NCI-H2081 treated with DMSO at 0.1 percent for 48 hours (cell line): ENCODE results near the gene DDC.

Experiments used
- DNase-seq: peaks from one replicate; lab custom pipeline; 2025; lab: John Stamatoyannopoulos, UW

DDC gene

DNA sequence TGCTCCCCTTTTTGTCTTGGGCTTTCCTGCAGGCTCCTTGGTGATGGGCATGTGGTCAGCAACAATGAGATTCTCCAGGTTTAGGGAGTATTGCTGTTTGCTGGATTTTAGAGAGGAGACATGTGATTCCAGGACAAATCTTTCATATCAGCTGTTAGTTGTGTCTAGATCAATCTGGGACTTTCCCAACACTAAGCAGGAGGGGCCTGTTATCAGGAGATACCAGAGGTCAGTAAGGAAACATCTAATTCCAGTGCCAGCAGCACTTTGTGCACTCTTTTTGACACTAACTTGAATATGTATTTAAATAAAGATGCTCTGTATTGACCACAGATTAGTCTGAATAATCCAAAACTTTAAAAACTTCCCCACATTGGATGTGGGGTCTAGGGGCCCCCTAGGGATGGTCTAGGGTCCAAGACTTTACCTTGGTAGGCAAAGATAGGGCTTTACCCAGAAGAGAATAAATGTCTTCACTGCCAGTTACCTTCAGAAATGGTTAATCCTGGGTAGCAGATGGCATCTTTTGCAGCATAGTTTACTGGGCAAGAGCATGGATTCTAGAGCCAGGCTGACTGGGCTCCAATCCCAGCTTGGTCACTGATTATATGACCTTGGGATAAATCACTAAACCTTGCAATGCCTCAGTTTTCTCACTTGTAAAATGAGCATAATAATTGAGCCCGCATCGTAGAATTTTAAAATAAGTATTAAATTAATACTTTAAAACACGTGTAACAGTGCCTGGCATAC is 108.7 kb downstream of the DDC start:
- DNase-seq = no peak

DNA sequence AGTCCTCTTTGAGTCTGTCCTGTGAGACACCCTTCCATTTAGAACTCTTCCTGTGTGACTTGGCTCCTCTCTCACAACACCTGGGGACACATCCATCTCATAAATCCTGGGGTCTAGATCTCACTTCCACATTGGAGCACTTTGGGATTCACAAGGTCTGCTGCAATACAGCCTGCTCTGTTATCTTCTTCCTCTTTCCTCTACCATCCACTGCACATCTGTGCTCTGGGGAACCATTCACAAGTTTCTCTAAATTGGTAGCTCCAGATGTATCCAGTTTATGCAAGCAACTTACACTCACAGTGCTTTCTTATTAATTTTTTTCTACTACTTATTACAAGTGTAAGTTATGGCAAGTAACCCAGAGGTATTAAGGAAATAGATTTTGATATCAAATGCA is 109.5 kb downstream of the DDC start:
- DNase-seq = no peak

DNA sequence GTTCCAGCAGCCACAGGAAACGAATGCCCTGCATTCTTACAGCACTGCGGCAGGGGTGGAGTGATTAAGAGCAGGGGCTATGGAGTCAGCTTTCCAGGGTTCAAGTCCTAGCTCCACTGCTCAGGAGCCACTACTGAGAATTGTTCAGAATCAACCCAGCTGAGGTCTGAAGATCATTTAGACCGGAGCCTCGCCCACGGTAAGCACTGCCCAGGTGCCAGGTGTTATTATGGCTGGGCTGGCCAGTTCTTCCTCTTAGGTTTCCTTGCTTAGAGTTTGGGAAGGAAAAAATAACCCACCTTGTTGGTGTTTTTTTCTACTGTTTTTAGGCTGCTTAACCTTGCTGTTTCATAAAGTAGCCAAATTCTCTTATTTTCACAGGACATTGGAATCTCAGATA is 110.2 kb downstream of the DDC start:
- no peak for DNase-seq

DNA sequence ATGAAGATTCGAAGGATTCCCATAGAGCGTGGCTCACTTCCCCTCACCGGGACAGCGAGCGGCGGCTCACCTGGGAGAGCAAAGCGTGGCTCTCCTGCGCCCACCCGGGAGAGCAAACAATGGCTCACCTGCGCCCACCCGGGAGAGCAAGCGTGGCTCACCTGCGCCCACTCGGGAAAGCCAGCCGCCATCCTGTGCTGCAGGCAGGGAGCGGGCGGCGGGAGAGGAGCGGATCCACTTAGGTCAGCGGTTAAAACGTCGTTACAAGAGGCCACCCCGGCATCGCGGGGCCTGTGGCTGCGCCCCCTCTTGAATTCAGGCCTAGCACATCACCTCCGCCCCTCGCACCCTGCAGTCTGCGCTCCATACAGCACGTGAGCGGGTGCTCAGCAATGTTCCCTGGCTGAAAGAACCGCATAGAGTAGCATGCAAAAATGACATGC is 114.6 kb downstream of the DDC start:
- DNase-seq = no peak

DNA sequence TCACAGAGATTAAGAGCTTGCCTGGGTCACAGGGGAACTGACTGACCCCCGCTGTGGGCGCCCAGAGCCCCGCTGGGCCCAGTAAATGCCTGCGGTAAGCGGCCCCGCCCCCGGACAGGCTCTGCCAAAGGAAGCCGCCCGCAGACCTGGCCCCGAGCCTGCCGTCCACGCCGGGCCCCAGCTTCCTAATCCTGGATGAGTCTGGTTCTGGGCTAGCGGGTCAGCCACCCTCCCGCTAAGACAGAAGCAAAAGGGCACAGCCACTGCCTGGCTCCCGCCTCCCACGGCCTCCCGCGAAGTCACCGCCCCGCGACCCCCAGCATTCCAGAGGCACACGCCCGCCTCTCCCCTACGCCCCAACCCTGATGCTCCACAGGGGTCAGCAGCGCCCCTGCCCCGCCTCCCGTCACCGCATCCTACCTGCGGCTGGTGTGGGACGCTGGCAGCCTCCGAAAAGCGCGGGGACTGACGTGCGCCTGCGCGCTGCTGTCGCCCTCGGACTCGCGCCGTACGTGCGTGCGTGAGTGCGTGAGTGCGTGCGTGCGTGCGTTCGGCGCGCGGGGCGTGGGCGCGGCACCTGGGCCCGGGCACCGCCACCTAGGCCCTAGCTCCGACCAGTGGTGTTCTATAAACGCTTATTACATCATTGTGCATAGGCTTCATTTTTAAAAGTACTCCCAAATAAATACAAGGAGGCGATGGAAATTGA is 115.2 kb downstream of the DDC start, which contains the start of gene FIGNL1:
TSS of gene FIGNL1 (minus strand) at position 470 of the 709 bp plus-strand sequence. CDS start 3,063 bp downstream, outside the sequence.
- peak; percentile 28 for DNase-seq

DNA sequence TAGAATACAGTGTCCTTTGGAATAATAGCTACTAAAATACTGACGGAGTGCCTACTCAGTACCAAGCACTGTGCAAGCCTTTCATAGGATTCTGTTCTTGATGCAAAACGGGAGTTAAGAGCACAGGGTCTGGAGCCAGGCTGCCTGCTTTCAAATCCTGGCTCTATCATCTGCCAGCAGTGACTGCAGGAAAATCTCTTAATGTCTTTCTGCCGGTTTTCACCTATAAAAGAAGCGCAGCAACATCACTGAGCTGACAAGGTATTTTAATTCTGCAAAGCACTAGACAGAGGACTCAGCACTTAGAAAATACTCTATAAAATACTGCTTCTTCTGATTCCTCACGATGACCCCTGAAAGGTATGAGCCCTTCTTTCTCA is 115.7 kb downstream of the DDC start:
- DNase-seq = no peak

DNA sequence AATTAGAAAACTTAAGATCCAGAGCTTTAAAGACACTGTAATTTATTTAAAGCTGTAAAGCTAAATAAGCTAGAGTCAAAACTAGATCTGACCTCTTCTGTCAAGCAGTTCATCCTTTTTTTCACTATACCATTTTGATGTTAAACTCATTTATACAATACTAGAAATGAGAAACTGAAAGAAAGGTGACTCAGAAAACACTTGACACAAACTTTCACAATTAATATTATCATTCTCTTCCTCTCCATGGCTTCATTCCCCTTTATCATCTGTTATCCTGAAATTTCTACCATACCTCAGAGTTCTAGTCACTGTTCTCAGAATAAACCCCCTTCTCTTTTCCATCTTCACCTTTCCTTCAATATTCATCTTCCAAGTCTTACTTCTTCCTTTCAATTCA is 116.4 kb downstream of the DDC start:
- DNase-seq = no peak

DNA sequence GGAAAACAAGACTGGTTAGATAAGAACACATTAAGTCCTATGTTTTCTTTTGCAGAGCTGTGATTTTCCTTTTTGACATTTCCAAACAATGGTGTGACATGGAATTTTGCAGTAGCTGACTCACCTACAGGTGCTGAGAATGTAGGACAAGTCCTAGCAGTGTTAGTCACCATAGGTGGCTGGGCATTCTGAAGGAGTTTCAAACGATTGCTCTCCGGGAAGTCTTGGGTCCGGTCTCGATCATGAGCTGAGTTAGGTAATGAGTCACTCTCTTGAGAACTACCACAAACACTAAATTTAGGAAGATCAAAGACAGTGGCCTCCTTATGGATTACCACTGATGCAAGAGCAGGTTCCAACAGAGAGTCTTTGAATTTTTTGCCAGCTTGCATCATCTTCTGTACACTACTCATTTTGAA is 118.7 kb downstream of the DDC start:
- DNase-seq = no peak

DNA sequence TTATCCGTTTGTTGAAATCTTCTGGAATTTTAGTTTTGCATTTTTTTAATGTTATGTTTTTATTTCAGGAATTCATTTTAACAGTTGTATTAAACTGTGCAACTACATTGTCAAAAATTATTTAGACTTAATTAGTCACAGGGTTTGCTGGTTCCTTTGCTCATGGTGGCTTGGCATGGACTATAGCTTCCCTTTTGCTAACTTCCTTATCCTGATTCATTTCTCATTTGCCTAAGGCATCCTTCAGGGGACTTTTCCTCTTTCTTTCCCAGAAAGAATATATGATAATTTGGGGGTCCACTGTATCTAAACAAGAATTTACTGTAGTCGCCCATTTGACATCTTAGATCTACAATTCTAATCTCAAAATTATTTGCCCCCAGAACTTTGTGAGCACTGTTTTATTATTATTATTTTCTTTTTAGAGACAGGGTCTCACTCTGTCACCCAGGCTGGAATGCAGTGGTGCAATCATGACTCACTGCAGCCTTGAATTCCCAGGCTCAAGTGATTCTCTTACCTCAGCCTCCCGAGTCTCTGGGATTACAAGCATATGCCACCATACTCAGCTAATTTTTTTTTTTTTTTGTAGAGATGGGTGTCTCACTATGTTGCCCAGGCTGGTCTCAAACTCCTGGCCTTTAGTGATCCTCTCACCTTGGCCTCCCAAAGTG is 128.9 kb downstream of the DDC start:
- DNase-seq = no peak

DNA sequence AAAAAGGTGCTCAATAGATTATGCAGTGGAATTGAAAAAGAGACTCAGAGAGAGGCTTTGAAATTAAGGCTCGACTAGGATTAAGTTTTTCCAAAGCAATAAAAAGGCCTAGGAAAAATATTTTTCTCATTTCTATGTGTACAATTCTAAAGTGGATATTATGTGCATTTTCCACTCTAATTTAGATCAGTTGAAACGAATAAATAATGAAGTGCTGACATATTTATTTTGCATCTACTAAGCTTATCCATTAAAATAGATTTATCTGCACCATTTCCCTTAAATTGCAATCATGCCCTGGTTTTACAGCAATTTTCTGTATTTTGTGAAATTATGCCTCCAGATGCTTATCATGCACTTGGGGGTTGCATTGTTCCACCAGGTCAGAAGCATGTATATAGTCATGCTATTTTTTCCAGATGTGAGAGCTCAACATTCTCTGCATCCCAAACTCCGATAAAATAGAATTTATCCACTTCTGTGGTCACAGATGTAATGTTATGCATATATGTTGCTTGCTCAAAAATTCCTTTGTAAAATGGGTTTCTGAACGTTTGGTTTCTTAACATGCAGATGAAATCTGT is 133.4 kb downstream of the DDC start:
- no peak for DNase-seq

DNA sequence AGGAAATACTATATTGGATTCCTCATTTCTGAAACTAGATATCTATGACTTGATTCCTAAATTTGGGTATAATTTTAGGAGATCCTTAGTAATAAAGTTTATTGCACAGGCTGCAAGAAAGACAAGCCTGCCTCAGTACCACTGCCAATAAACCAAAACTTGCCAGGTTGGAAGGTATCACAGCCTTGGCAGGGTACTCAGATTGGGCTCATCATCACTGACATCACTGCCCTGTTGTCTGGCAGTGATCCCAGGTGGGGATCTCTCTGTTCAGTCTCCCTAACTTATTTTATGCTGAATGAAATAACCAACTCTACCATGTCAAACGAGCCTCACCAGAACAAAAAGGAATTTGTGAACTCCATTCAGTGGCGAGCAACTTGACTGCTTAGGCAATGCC is 133.9 kb downstream of the DDC start:
- DNase-seq = no peak

DNA sequence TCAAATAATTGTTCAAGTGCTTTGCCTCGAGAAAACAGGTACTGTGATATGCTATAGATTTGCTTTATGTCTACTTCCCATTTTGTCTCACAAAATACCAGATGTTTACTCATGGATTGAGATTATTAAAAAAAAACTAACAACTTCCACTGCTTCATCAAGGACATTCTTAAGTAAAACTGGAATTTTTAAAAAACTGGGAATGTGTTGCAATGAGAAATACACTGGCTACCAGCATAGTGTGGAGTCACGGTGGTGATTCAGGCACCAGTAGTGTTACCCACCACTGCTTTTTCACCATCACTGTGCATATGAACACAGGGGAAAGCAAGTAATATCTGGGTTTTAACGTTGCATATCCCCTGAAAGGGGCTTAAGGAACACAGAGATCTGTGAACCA is 136.3 kb downstream of the DDC start:
- no peak for DNase-seq

DNA sequence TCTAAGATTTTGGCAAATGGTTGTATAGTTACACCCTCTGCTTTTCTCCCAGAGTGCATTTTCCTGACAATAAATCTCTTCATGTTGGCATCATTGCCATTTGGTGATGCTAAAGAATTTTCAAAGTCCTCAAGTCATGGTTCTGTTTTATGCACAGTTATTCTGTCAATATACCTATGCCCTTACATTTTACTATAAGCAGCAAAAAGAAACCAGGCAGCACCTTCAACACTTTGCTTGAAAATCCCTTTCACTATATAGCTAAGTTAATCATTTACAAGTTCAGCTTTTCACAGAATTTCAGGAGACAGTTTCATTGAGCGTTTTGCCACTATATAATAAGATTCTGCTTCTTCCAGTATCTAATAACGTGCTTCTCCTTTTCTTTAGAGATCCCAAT is 137.7 kb downstream of the DDC start:
- DNase-seq = no peak

DNA sequence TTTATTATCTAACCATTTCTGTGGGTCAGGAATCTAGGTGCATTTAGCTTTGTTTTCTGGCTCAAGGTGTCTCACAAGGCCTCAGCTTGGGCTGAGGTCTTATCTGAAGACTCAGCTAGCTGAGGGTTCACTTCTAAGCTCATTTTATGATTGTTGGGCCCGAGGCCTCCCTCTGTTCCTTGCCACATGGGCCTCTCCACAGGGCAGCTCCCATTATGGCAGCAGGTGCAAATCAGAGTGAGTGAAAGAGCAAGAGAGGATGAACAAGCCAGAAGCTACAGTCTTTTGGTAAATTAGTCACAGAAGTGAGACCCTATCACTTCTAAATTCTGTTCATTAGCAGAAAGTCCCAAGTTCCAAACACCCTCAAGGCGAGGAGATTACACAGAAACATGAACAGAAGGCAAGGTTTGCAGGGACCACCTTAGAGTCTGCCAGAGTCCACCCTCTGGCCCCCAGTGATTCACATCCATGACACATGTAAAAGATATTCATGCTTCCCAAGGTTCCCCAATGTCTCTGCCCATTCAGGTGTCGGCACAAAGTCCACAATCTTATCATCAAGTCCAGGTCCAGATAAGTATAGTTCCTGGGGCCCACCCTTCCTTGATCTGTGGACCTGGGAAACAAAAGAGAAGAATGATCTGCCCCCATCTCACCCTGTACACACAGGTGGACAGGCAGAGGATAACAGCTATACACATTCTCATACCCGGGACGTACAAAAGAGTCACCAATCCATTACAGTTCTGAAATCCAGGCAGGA is 138.7 kb downstream of the DDC start:
- no peak for DNase-seq

DNA sequence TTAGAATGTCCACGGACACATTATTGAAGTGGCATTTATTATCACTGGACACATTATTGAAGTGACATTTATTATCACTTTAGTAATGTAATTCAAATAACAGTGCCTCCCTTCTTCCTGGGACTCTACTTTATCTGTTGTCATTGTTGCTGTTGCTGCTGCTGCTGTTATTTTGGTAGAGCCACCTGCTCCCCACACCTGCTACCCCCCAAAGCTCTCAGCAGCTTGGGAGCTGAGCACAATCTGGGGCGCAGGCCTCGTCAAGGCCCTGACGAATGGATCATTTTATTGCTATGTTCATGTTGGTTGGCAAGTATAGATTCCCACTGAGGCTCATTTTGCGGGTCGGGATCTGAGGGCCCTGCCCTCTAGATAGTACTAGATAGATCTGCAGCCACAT is 139.9 kb downstream of the DDC start:
- DNase-seq = no peak

DNA sequence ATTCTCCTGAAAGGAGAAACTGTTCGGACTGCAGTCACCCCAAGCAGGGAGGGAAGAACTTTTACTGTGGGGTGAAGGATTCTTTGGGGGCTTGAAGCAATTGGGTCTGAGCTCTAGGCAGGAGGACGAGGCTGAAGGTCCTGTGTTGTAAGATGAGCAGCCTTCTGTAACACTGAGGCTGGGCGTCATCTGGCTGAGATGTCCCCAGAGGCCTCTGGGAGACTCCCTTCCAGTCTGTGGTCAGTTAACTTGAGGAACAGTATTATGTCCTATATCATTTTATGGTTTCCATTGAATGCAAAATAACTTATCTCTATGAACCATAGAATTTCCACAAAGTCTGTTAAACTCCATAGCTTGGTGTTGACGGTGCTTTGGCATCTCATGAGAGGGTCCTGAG is 141.3 kb downstream of the DDC start:
- no peak for DNase-seq

DNA sequence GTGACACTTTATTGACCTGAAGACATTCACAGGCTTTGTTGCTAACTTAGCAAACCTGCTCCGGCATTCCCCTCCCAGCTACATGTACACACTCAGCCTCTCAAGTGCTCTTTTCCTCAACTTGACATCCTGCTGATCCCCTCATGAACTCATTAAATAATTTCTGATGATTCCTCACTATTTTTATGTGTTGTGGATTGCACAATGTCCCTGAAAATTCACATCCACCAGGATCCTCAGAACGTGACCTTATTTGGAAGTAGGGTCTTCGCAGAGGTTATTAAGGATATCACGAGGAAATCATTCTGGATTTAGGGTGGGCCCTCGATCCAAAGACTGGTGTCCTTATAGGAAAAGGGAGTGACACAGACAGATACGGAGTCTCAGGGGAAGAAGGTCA is 142.3 kb downstream of the DDC start:
- DNase-seq = no peak

DNA sequence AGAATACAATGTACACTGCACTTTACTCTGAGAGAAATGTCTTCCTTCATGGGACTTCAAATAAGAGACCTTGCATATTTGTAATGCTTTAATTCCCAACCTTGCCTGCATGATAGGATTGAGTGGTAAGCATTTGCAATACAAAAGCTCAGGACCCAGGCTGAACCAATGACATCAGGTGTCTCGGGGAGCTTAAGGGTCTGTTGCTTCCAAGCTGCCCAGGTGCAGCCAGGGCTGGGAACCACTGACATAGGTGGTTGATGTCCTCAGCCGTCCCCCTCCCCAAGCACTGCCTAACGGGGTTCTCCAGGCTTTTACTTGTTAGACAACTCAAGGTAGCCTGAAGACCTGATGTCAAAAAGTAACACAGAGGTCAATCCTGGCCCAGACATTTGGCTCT is 144.2 kb downstream of the DDC start:
- no peak for DNase-seq

DNA sequence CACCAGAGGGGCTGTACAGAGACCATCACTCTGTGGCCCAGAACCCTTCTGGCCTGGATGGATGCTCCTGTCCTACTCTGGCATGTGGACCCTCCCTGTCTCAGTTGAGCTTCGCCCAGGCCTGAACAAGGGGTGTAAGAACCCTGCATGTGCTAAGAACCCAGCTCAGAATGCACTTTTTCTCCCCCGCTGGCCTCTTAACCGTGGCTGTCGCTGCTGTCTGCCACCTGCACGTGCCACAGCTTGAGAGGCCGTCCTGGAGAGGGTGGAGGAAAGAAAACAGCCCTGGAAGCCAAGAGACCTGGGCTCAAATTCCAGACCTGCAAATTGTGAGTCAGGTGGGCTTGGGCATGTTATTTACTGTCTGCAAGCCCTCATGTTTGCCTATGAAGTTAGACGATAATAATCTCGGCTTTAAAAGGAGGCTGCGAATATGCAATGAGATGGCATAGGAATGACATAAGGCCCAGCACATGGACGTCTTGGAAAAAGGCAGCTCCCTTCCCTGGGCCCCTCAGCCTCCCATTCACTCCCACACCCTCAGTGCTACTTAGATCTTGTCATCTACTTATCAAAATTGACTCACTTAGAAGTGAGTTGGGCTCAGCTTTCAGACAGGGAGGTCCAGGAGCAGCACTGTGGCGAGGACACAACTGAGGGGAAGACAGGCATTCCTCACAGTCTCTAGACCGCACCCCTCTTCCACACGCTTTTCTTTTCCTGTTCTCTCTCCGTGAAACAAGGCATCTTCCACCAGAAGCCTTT is 146.5 kb downstream of the DDC start:
- no peak for DNase-seq

DNA sequence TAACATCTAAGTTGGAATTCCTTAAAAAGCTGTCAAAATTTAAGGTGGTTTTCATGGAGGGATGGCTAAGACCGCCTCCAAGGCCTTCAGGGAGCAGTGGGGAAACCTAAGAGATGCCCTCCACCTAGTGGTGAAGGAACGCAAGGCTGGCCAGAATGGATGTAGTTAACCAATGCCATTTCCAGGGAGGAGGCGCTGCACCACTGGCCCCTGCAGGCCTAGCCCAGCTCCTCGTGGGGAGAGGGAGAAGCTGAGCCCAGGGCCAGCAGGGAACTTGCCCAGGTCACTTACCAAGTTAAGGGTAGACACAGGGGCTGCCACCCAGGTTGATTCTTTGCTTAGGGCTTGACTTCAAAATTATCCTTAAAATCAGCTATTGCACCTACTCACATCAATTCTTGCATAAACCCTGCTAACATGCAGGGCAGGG is 147.1 kb downstream of the DDC start:
- peak; percentile 54 for DNase-seq

DNA sequence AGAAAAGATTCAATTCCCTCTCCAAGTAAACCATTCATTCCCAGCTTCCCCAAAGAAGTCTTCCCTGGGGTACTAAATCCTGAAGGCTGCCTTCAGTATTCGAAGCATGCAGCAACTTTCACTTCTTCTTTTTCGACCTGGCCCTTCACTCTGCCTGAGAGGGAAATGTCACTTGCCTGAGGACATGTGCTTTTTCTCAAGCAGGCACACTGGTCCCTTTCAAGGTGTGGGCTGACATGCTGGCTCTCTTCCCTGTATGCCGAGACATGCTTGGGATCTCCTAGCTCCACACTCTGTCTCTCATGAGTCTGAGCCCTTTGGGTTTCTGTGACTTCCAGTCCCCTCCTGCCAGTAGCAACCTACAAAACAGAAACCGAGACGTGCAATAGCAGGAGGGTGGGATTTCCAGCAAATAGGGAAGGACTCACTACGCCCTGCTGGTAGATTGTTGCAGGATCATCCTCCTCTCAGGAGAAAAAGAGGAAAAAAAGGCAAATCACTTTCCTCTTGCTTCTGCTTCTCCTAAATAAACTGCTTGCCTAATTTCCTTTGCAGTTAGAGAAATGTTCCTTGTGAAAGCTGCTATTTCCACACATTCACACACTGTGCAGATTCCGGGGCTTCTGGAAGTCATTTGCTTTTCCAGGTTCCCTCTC is 148.6 kb downstream of the DDC start:
- DNase-seq = no peak
